ENCODE measurements around the gene ACBD6. TPM values are rescaled to one million over a fixed set of nuclear protein-coding genes. Genes with fewer than 3 reads are reported as not detected.

ACBD6 gene
- total RNA-seq, 5 donors from 2014 or later (not counting 1 experiment from before 2014, with no cell fraction given) = 44.3 to 58.5 (median 53.0) TPM

DNA sequence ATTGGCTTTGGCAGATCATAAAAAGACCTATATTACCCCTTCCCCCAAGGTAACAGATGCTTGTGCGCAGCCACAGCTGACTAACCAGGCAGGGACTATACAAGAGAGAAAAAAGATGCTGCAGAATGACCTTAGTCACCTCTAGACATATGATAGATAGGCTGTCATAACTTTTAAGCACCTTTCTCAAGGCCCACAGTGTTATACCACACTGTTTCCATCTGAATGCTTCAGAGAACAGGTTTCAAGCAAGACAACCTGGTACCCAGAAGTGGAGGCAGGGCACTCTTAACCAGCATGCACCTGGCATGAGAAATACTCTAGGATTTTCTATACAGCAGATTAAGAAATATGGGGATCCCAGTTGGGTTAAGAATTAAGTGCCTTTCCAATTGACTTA is 43.6 kb upstream of the ACBD6 start:
- ChIA-PET CTCF (interaction anchor here in 1 of 2 donors (0.6 kb wide), 1 partner anchor 407 kb away, joined by 6 read pairs; no protein-coding TSS in a partner anchor), POLR2A (no interaction called here)
- H3K4me3 Mint-ChIP-seq = no peak overlapping the region
- no peaks in the 10 kb centered on the region for H3K9me3 ChIP-seq
- H3K36me3 ChIP-seq (ENCODE audit: control insufficient read depth in 2 of 2, extremely low read depth in 1 of 2, insufficient read depth in 1 of 2, low read length in 1 of 2) = no peaks in the 10 kb centered on the region
- H3K36me3 Mint-ChIP-seq = no peaks in the 10 kb centered on the region
- no peak overlapping the region for H3K27ac ChIP-seq (ENCODE audit: low read length)
- DNase-seq (no peak), ATAC-seq (replicated peaks in 1 of 4) (no peak)
- no peaks in the 10 kb centered on the region for H3K9me3 Mint-ChIP-seq
- no CpG with 5 or more reads among the region's 1 CpG for WGBS (ENCODE audit: insufficient coverage)
- no peaks in the 10 kb centered on the region for H3K4me1 Mint-ChIP-seq
- H3K27me3 ChIP-seq (replicated peaks in 1 of 2; ENCODE audit: control insufficient read depth in 2 of 2, extremely low read depth in 1 of 2, insufficient read depth in 2 of 2, low read length in 1 of 2) = peaks cover 0 to 5% of the 10 kb centered on the region in 2 experiments
- H3K4me1 ChIP-seq (ENCODE audit: control insufficient read depth in 1 of 2, extremely low read depth in 1 of 2, insufficient read depth in 2 of 2, low read length in 2 of 2) = no peaks in the 10 kb centered on the region
- H3K27ac Mint-ChIP-seq = no peak overlapping the region
- no peak overlapping the region for H3K4me3 ChIP-seq (ENCODE audit: control insufficient read depth in 1 of 2, extremely low read depth in 1 of 2, low read length in 1 of 2)
- no peaks in the 10 kb centered on the region for H3K27me3 Mint-ChIP-seq

DNA sequence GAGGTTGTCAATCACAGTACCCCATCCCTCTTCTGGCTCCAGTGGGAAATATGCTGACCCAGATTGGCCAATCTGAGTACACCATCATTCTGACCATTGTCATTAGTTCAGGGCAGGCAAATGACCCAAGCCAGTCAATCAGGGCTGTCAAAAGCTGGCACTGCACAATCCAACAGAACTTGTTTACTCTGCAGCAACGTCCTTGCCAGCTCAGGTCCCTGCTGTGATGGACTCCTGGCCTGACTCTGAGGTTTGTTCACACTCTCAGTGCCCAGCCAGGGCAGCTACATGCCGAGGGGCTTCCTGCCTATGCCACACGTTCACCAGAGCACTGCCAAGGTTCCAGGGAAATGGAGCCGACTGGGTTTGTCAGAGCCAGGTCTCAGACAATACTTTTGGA is 41.7 kb upstream of the ACBD6 start:
- H3K36me3 Mint-ChIP-seq = no peaks in the 10 kb centered on the region
- no peaks in the 10 kb centered on the region for H3K27me3 Mint-ChIP-seq
- POLR2A ChIA-PET = no interaction called here
- no peak for ATAC-seq (replicated peaks in 1 of 4)
- DNase-seq = no peak
- no peaks in the 10 kb centered on the region for H3K4me1 Mint-ChIP-seq
- CTCF ChIA-PET = no interaction called here
- H3K9me3 Mint-ChIP-seq = no peaks in the 10 kb centered on the region
- Histone ChIP-seq H3K27ac (ENCODE audit: low read length) (no peak overlapping the region), H3K4me3 (ENCODE audit: control insufficient read depth in 1 of 2, extremely low read depth in 1 of 2, low read length in 1 of 2) (no peak overlapping the region), H3K9me3 (no peaks in the 10 kb centered on the region), H3K27me3 (replicated peaks in 1 of 2; ENCODE audit: control insufficient read depth in 2 of 2, extremely low read depth in 1 of 2, insufficient read depth in 2 of 2, low read length in 1 of 2) (peaks cover 0 to 5% of the 10 kb centered on the region in 2 experiments), H3K36me3 (ENCODE audit: control insufficient read depth in 2 of 2, extremely low read depth in 1 of 2, insufficient read depth in 1 of 2, low read length in 1 of 2) (no peaks in the 10 kb centered on the region), H3K4me1 (ENCODE audit: control insufficient read depth in 1 of 2, extremely low read depth in 1 of 2, insufficient read depth in 2 of 2, low read length in 2 of 2) (no peaks in the 10 kb centered on the region)
- 60% methylated on average over 4 of the region's 4 CpGs for WGBS (ENCODE audit: insufficient coverage)
- no peak overlapping the region for H3K27ac Mint-ChIP-seq
- no peak overlapping the region for H3K4me3 Mint-ChIP-seq

DNA sequence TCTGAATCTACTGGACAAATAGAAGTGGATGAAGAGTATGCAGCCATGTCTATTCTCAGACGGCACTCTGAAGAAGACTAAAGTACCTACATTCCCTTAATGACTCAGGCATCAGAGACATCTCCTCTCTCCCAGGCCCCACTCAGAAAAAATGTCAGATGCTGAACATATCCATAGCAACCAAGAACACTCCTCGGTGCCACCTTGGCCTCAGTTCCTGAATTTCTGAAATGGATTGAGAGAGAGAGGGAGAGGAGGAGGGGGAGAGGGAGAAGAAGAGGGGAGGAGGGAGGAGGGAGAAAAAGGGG is 40.4 kb upstream of the ACBD6 start:
- no peaks in the 10 kb centered on the region for H3K36me3 ChIP-seq (ENCODE audit: control insufficient read depth in 2 of 2, extremely low read depth in 1 of 2, insufficient read depth in 1 of 2, low read length in 1 of 2)
- no peak overlapping the region for H3K4me3 Mint-ChIP-seq
- no peak for ATAC-seq (replicated peaks in 1 of 4)
- no peak overlapping the region for H3K27ac Mint-ChIP-seq
- no peaks in the 10 kb centered on the region for H3K4me1 Mint-ChIP-seq
- no peak overlapping the region for H3K27ac ChIP-seq (ENCODE audit: low read length)
- H3K36me3 Mint-ChIP-seq = no peaks in the 10 kb centered on the region
- no peak for DNase-seq
- peaks cover 0 to 5% of the 10 kb centered on the region in 2 experiments for H3K27me3 ChIP-seq (replicated peaks in 1 of 2; ENCODE audit: control insufficient read depth in 2 of 2, extremely low read depth in 1 of 2, insufficient read depth in 2 of 2, low read length in 1 of 2)
- no peaks in the 10 kb centered on the region for H3K9me3 ChIP-seq
- peaks cover 0 to 4% of the 10 kb centered on the region in 2 donors for H3K27me3 Mint-ChIP-seq
- H3K4me3 ChIP-seq (ENCODE audit: control insufficient read depth in 1 of 2, extremely low read depth in 1 of 2, low read length in 1 of 2) = no peak overlapping the region
- WGBS (ENCODE audit: insufficient coverage) = 40% methylated on average over 1 of the region's 2 CpGs
- CTCF ChIA-PET = interaction anchor here in 1 of 2 donors (0.9 kb wide), 1 partner anchor 11 kb away, joined by 3 read pairs; no protein-coding TSS in a partner anchor
- no peaks in the 10 kb centered on the region for H3K4me1 ChIP-seq (ENCODE audit: control insufficient read depth in 1 of 2, extremely low read depth in 1 of 2, insufficient read depth in 2 of 2, low read length in 2 of 2)
- no peaks in the 10 kb centered on the region for H3K9me3 Mint-ChIP-seq
- POLR2A ChIA-PET = no interaction called here

DNA sequence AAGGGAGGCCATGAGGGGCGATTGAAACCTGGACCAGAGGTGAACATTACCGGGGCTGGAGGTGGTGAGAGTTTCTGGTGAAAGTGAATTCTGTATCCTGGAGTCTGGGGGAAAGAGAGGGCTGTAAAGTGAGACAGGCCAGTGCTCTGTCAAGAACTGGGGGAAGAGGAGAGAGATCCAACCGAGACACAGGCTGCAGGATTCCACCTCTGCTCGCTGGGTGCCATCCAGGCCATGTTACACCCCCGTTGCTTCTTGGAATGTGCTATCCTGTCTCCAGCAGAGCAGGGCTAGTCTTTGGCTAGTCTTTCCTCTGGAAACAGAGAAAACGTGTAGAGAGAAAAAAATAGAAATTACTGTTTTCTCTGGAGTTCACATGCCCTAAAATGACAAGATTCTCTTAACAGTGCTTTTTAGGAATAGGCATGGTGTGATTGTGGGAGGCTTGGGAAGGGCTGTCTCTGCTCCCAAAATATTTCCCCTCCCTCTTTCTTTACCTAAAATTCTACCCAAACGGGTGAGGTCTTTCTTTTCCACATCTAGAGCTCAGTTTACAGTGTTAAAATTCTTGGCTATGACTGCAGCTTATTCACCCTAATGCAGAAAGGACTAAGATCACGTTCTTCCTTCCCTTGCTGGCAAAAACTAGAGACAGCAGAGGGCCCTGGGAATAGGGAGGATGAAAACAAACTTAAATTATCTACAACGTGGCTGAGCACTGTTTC is 39.9 kb upstream of the ACBD6 start:
- 70% methylated on average over 2 of the region's 9 CpGs for WGBS (ENCODE audit: insufficient coverage)
- H3K9me3 ChIP-seq = no peaks in the 10 kb centered on the region
- H3K27ac ChIP-seq (ENCODE audit: low read length) = no peak overlapping the region
- Mint-ChIP-seq H3K27me3 (peaks cover 0 to 4% of the 10 kb centered on the region in 2 donors), H3K9me3 (no peaks in the 10 kb centered on the region), H3K36me3 (no peaks in the 10 kb centered on the region), H3K4me1 (no peaks in the 10 kb centered on the region), H3K27ac (no peak overlapping the region), H3K4me3 (no peak overlapping the region)
- peaks cover 0 to 5% of the 10 kb centered on the region in 2 experiments for H3K27me3 ChIP-seq (replicated peaks in 1 of 2; ENCODE audit: control insufficient read depth in 2 of 2, extremely low read depth in 1 of 2, insufficient read depth in 2 of 2, low read length in 1 of 2)
- CTCF ChIA-PET = interaction anchor here in 1 of 2 donors (0.9 kb wide), 1 partner anchor 10 kb away, joined by 3 read pairs; no protein-coding TSS in a partner anchor
- DNase-seq (no peak), ATAC-seq (replicated peaks in 1 of 4) (no peak)
- H3K4me1 ChIP-seq (ENCODE audit: control insufficient read depth in 1 of 2, extremely low read depth in 1 of 2, insufficient read depth in 2 of 2, low read length in 2 of 2) = no peaks in the 10 kb centered on the region
- no peak overlapping the region for H3K4me3 ChIP-seq (ENCODE audit: control insufficient read depth in 1 of 2, extremely low read depth in 1 of 2, low read length in 1 of 2)
- POLR2A ChIA-PET = no interaction called here
- H3K36me3 ChIP-seq (ENCODE audit: control insufficient read depth in 2 of 2, extremely low read depth in 1 of 2, insufficient read depth in 1 of 2, low read length in 1 of 2) = no peaks in the 10 kb centered on the region

DNA sequence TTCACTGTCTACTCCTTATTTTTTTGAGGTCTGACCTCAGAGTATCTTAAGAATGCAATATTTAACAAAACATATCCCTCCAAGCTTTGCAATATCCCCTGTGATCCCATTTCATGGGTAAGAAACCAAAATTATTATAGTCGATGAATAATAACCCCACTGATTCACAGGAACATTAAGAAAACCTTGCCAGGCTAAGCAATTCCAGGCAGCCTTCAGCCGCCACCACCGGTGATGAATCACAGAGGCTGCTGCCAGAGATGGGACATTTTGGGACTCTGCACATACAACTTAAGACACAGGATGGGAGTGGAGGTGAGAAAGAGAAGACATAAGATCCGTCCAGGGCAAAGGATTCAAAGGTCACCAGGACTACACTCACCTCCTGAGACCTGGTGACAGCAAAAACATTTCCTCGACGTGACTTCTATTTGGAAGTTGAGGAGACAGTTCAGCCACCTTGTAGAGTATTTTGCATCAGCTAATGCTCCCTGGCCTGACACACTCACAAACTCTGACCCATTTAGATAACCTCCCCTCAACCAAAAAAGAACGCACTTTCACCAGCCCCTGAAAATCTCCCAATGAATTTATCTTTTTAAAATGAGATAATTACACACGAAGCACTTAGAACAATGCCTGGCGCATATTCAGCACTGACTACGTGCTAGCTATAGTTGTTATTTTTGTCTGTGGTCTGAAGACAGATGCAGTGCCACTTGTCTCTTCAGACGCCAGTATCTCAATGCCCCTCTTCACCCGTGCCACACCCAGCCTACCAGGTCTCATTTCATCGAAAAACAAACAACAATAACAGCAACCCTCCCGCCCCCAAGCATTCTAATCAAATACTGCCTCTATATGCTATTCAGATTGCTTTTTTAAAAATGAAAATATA is 38.6 kb upstream of the ACBD6 start:
- no peaks in the 10 kb centered on the region for H3K36me3 Mint-ChIP-seq
- ATAC-seq (replicated peaks in 1 of 4) = no peak
- Histone ChIP-seq H3K27ac (ENCODE audit: low read length) (no peak overlapping the region), H3K4me1 (ENCODE audit: control insufficient read depth in 1 of 2, extremely low read depth in 1 of 2, insufficient read depth in 2 of 2, low read length in 2 of 2) (no peaks in the 10 kb centered on the region), H3K27me3 (replicated peaks in 1 of 2; ENCODE audit: control insufficient read depth in 2 of 2, extremely low read depth in 1 of 2, insufficient read depth in 2 of 2, low read length in 1 of 2) (peaks cover 0 to 6% of the 10 kb centered on the region in 2 experiments), H3K36me3 (ENCODE audit: control insufficient read depth in 2 of 2, extremely low read depth in 1 of 2, insufficient read depth in 1 of 2, low read length in 1 of 2) (no peaks in the 10 kb centered on the region), H3K9me3 (no peaks in the 10 kb centered on the region), H3K4me3 (ENCODE audit: control insufficient read depth in 1 of 2, extremely low read depth in 1 of 2, low read length in 1 of 2) (no peak overlapping the region)
- H3K4me3 Mint-ChIP-seq = no peak overlapping the region
- CTCF ChIA-PET = interaction anchor here in 1 of 2 donors (0.9 kb wide), 1 partner anchor 25 kb away, joined by 3 read pairs; no protein-coding TSS in a partner anchor
- no peak overlapping the region for H3K27ac Mint-ChIP-seq
- H3K4me1 Mint-ChIP-seq = no peaks in the 10 kb centered on the region
- peaks cover 0 to 8% of the 10 kb centered on the region in 2 donors for H3K27me3 Mint-ChIP-seq
- DNase-seq = no peak
- 97% methylated on average over 3 of the region's 14 CpGs for WGBS (ENCODE audit: insufficient coverage)
- H3K9me3 Mint-ChIP-seq = no peaks in the 10 kb centered on the region
- POLR2A ChIA-PET = no interaction called here

DNA sequence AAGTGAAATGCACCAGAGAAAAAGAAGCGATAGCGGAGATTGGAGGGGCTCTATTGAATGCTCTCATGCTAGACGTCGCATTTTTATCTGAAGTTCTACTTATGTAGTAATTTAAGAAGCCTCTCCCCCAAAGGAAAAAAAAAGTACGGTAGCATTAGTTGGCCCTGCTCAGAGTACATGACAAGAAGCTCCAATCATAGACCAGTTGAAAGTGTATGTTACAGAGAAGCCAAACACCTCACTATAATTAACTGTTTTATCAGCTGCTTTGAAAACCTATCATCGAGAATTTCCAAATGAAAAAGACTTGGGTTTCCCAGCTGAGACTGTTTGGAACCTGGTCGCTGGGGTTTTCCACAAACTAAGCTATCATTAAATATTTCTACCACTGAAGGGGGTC is 36.8 kb upstream of the ACBD6 start:
- Mint-ChIP-seq H3K4me1 (no peaks in the 10 kb centered on the region), H3K36me3 (no peaks in the 10 kb centered on the region), H3K9me3 (no peaks in the 10 kb centered on the region), H3K27me3 (peaks cover 0 to 8% of the 10 kb centered on the region in 2 donors), H3K27ac (no peak overlapping the region), H3K4me3 (no peak overlapping the region)
- CTCF ChIA-PET = interaction anchor here in 1 of 2 donors (0.9 to 1.6 kb wide), 3 partner anchors 10 to 324 kb away, joined by 3 to 5 read pairs (median 5); no protein-coding TSS in a partner anchor
- H3K9me3 ChIP-seq = no peaks in the 10 kb centered on the region
- POLR2A ChIA-PET = no interaction called here
- H3K36me3 ChIP-seq (ENCODE audit: control insufficient read depth in 2 of 2, extremely low read depth in 1 of 2, insufficient read depth in 1 of 2, low read length in 1 of 2) = no peaks in the 10 kb centered on the region
- DNase-seq (no peak), ATAC-seq (replicated peaks in 1 of 4) (no peak)
- H3K27ac ChIP-seq (ENCODE audit: low read length) = no peak overlapping the region
- no CpG with 5 or more reads among the region's 7 CpGs for WGBS (ENCODE audit: insufficient coverage)
- peaks cover 0 to 12% of the 10 kb centered on the region in 2 experiments for H3K27me3 ChIP-seq (replicated peaks in 1 of 2; ENCODE audit: control insufficient read depth in 2 of 2, extremely low read depth in 1 of 2, insufficient read depth in 2 of 2, low read length in 1 of 2)
- H3K4me1 ChIP-seq (ENCODE audit: control insufficient read depth in 1 of 2, extremely low read depth in 1 of 2, insufficient read depth in 2 of 2, low read length in 2 of 2) = no peaks in the 10 kb centered on the region
- no peak overlapping the region for H3K4me3 ChIP-seq (ENCODE audit: control insufficient read depth in 1 of 2, extremely low read depth in 1 of 2, low read length in 1 of 2)

All from T-cell (primary cell).